B cell (primary cell): ENCODE data around the gene SLC16A2.

Experiments used
- EZH2 ChIP-seq: IDR thresholded peaks from 2 replicates; pipeline ENCODE4 v1.6.1; 2012; ENCODE audit warnings: borderline replicate concordance, low read depth, mild to moderate bottlenecking, moderate library complexity, low read length; ENCODE audit not compliant: insufficient read depth, poor library complexity, severe bottlenecking
- TF ChIP-seq, protein P1 (sequence below): fragments of 200-600 bp; IDR thresholded peaks from one replicate; pipeline ENCODE4 v1.8.0; 2022; ENCODE audit warnings: antibody characterized with exemption, mild to moderate bottlenecking

DNA sequence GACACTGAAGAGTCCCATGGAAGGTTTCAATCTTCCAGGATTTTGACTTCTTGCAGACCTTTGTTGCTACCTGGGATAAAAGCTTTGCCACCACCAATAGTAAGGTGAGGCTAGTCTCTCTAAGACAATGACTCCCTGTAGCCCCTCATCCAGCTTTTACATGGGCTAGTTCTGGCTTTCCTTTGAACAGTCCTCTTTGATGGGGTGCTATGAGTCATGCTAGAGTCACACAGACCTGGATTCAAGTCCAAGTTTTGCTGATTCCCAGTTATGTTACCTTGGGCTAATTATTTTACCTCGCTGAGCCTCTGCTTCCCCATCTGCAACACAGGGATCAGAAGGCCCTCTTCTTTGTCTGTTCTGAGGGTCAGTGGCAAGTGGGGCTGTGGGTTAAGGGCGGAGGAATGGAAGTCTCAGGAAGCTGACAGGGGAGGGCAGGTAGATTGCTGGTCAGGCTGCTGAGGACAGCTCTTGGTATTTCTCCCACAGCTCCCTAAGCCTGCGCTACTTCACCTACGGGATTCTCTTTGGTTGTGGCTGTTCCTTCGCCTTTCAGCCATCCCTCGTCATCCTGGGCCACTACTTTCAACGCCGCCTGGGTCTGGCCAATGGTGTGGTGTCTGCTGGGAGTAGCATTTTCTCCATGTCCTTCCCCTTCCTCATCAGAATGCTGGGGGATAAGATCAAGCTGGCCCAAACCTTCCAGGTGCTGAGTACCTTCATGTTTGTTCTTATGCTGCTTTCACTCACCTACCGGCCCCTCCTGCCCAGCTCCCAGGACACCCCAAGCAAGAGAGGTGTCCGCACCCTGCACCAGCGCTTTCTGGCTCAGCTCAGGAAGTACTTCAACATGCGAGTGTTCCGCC lies 102.8 kb downstream of the SLC16A2 start:
- TF ChIP-seq, protein P1, sequence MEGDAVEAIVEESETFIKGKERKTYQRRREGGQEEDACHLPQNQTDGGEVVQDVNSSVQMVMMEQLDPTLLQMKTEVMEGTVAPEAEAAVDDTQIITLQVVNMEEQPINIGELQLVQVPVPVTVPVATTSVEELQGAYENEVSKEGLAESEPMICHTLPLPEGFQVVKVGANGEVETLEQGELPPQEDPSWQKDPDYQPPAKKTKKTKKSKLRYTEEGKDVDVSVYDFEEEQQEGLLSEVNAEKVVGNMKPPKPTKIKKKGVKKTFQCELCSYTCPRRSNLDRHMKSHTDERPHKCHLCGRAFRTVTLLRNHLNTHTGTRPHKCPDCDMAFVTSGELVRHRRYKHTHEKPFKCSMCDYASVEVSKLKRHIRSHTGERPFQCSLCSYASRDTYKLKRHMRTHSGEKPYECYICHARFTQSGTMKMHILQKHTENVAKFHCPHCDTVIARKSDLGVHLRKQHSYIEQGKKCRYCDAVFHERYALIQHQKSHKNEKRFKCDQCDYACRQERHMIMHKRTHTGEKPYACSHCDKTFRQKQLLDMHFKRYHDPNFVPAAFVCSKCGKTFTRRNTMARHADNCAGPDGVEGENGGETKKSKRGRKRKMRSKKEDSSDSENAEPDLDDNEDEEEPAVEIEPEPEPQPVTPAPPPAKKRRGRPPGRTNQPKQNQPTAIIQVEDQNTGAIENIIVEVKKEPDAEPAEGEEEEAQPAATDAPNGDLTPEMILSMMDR = no peak
- no peak for TF ChIP-seq EZH2
